H9 (cell line): ENCODE data around the gene DNAAF6. TPM values are rescaled to one million over a fixed set of nuclear protein-coding genes. Genes with fewer than 3 reads are reported as not detected.
"Not testable (repeated sequence)": the region's sequence is repeated elsewhere in the genome, so short reads cannot be mapped to it uniquely, and the experiment has no call there.

Experiments used
- DNase-seq: peaks from one replicate; pipeline ENCODE4 v3.0.0-alpha.2; 2017
- H2AFZ ChIP-seq: one replicate; pipeline ENCODE4 v1.6.1; 2013; ENCODE audit warnings: mild to moderate bottlenecking, low read length, control low read depth, moderate library complexity
- H2AK5ac ChIP-seq: 2 replicates; pipeline ENCODE4 v1.6.1; 2013; ENCODE audit warnings: low read length, control low read depth, mixed read lengths; ENCODE audit not compliant: insufficient read length
- H2BK120ac ChIP-seq: one replicate; pipeline ENCODE4 v1.6.1; 2013; ENCODE audit warnings: low read depth, mild to moderate bottlenecking, low read length, control low read depth, inconsistent platforms; ENCODE audit not compliant: poor library complexity, severe bottlenecking
- H2BK12ac ChIP-seq: 2 replicates; pipeline ENCODE4 v1.6.1; 2013; ENCODE audit warnings: low read length, control low read depth, mixed read lengths, low read depth; ENCODE audit not compliant: insufficient read length
- H2BK15ac ChIP-seq: 2 replicates; pipeline ENCODE4 v1.6.1; 2013; ENCODE audit warnings: low read depth, low read length, control low read depth
- H2BK20ac ChIP-seq: one replicate; pipeline ENCODE4 v1.6.1; 2013; ENCODE audit warnings: low read depth, mild to moderate bottlenecking, low read length, control low read depth, inconsistent platforms; ENCODE audit not compliant: poor library complexity, severe bottlenecking
- H2BK5ac ChIP-seq: 2 replicates; pipeline ENCODE4 v1.6.1; 2013; ENCODE audit warnings: low read length, control low read depth, mixed read lengths; ENCODE audit not compliant: insufficient read length
- H3K14ac ChIP-seq: 2 replicates; pipeline ENCODE4 v1.6.1; 2013; ENCODE audit warnings: low read length, control low read depth; ENCODE audit not compliant: insufficient read depth
- H3K18ac ChIP-seq: 2 replicates; pipeline ENCODE4 v1.6.1; 2013; ENCODE audit warnings: low read depth, mild to moderate bottlenecking, mixed read lengths, low read length, control low read depth; ENCODE audit not compliant: insufficient read length
- H3K23ac ChIP-seq: 2 replicates; pipeline ENCODE4 v1.6.1; 2013; ENCODE audit warnings: low read length, control low read depth, mixed read lengths, low read depth; ENCODE audit not compliant: insufficient read length
- H3K23me2 ChIP-seq: 2 replicates; pipeline ENCODE4 v1.6.1; 2013; ENCODE audit warnings: low read depth, mild to moderate bottlenecking, mixed read lengths, low read length, control low read depth; ENCODE audit not compliant: insufficient read length, poor library complexity, severe bottlenecking
- H3K27ac ChIP-seq: 2 replicates; pipeline ENCODE4 v1.5.1; 2013; ENCODE audit warnings: low read length, control low read depth, mixed read lengths, low read depth; ENCODE audit not compliant: insufficient read length
- H3K27me3 ChIP-seq: 2 replicates; pipeline ENCODE4 v1.6.1; 2013; ENCODE audit warnings: low read length, control low read depth, inconsistent platforms; ENCODE audit not compliant: insufficient read depth
- H3K4ac ChIP-seq: 2 replicates; pipeline ENCODE4 v1.6.1; 2013; ENCODE audit warnings: low read depth, mild to moderate bottlenecking, control low read depth, inconsistent platforms, low read length, moderate library complexity
- H3K4me1 ChIP-seq: 2 replicates; pipeline ENCODE4 v1.6.1; 2013; ENCODE audit warnings: low read length, control low read depth, inconsistent platforms; ENCODE audit not compliant: insufficient read depth
- H3K4me2 ChIP-seq: 2 replicates; pipeline ENCODE4 v1.6.1; 2013; ENCODE audit warnings: low read length, control low read depth, mixed read lengths; ENCODE audit not compliant: insufficient read length, insufficient read depth
- H3K56ac ChIP-seq: 2 replicates; pipeline ENCODE4 v1.6.1; 2013; ENCODE audit warnings: low read depth, mild to moderate bottlenecking, mixed read lengths, low read length, control low read depth; ENCODE audit not compliant: insufficient read length
- H3K79me1 ChIP-seq: 2 replicates; pipeline ENCODE4 v1.6.1; 2013; ENCODE audit warnings: low read depth, mild to moderate bottlenecking, moderate library complexity, low read length, control low read depth, inconsistent platforms; ENCODE audit not compliant: insufficient read depth, poor library complexity, severe bottlenecking
- H3K79me2 ChIP-seq: 2 replicates; pipeline ENCODE4 v1.6.1; 2013; ENCODE audit warnings: low read length, control low read depth, inconsistent platforms; ENCODE audit not compliant: insufficient read depth
- H3K9ac ChIP-seq: 2 replicates; pipeline ENCODE4 v1.6.1; 2013; ENCODE audit warnings: low read length, control low read depth, mixed read lengths; ENCODE audit not compliant: insufficient read length; ENCODE audit errors: extremely low read depth
- H3K9me3 ChIP-seq: one replicate; pipeline ENCODE4 v1.6.1; 2013; ENCODE audit warnings: low read depth, low read length, inconsistent platforms; ENCODE audit not compliant: control insufficient read depth
- H3T11ph ChIP-seq: one replicate; pipeline ENCODE4 v1.6.1; 2013; ENCODE audit warnings: mild to moderate bottlenecking, low read length, control low read depth, inconsistent platforms
- H4K20me1 ChIP-seq: one replicate; pipeline ENCODE4 v1.6.1; 2013; ENCODE audit not compliant: control insufficient read depth, insufficient read length, insufficient read depth
- H4K5ac ChIP-seq: 2 replicates; pipeline ENCODE4 v1.6.1; 2013; ENCODE audit warnings: low read depth, mild to moderate bottlenecking, mixed read lengths, low read length, control low read depth; ENCODE audit not compliant: insufficient read length
- H4K8ac ChIP-seq: replicated peaks from 2 replicates; pipeline ENCODE4 v1.6.1; 2013; ENCODE audit warnings: low read length, control low read depth, mixed read lengths, low read depth; ENCODE audit not compliant: insufficient read length
- H4K91ac ChIP-seq: 2 replicates; pipeline ENCODE4 v1.6.1; 2013; ENCODE audit warnings: low read depth, mild to moderate bottlenecking, moderate library complexity, mixed read lengths, low read length, control low read depth; ENCODE audit not compliant: insufficient read length
- H3K27ac Mint-ChIP-seq, 3 experiments: 2 replicates in 2 of 3; 3 replicates in 1 of 3; pipeline ENCODE4 v1.8.0; 2020 to 2021; ENCODE audit warnings: mixed read lengths in 3 of 3, mild to moderate bottlenecking in 1 of 3, moderate library complexity in 1 of 3
- H3K27me3 Mint-ChIP-seq: 2 replicates; pipeline ENCODE4 v1.8.0; 2021; ENCODE audit warnings: low read depth, mild to moderate bottlenecking, moderate library complexity, mixed read lengths
- H3K36me3 Mint-ChIP-seq, 3 experiments: 2 replicates in 2 of 3; 3 replicates in 1 of 3; pipeline ENCODE4 v1.8.0; 2020 to 2021; ENCODE audit warnings: low read depth in 3 of 3, mixed read lengths in 3 of 3; ENCODE audit not compliant: insufficient read depth in 1 of 3
- H3K4me1 Mint-ChIP-seq, 2 experiments: 2 replicates each; pipeline ENCODE4 v1.8.0; 2020; ENCODE audit warnings: mixed read lengths in 2 of 2
- H3K4me3 Mint-ChIP-seq, 2 experiments: 2 replicates in 1 of 2; 3 replicates in 1 of 2; pipeline ENCODE4 v1.8.0; 2020 to 2021; ENCODE audit warnings: mild to moderate bottlenecking in 2 of 2, mixed read lengths in 2 of 2, moderate library complexity in 1 of 2
- H3K9me3 Mint-ChIP-seq, 2 experiments: 2 replicates in 1 of 2; 3 replicates in 1 of 2; pipeline ENCODE4 v1.8.0; 2020; ENCODE audit warnings: mild to moderate bottlenecking in 2 of 2, mixed read lengths in 2 of 2, moderate library complexity in 1 of 2
- CTCF ChIP-seq: fragments of 200-600 bp; sonication (generic); conservative IDR thresholded peaks from 3 replicates; pipeline ENCODE4 v1.8.0; 2021; ENCODE audit warnings: antibody characterized with exemption, mild to moderate bottlenecking
- WGBS: extraction: QIAGEN DNeasy Blood & Tissue Kit; methylation state at CpG from one replicate; pipeline ENCODE4 v1.1.7; 2013; ENCODE audit warnings: missing lambda C conversion rate, low lambda C conversion rate, mixed read lengths; ENCODE audit not compliant: insufficient read length; ENCODE audit errors: extremely low coverage; 5-methylcytosine and 5-hydroxymethylcytosine counted together
- long read RNA-seq: library from polyadenylated mRNA; unstranded; transcript quantifications from one replicate; pipeline ENCODE4 v2.0.0, GENCODE V29; 2020
- total RNA-seq: library from RNA; stranded (reverse); gene quantifications from 2 replicates; pipeline ENCODE4 v1.2.1, GENCODE V29; 2021

The DNAAF6 gene
- total RNA-seq, result not detected in 2 replicates
- long read RNA-seq, result 0 reads

- H3K4me2 ChIP-seq, result peak within 1 kb of the TSS; percentile 68
- no peaks in the 10 kb centered on the region for H3K23me2 ChIP-seq
- WGBS, result no CpG with 5 or more reads among the region's 66 CpGs
- no peak within 1 kb of the TSS for H2AFZ ChIP-seq
- H3K23ac ChIP-seq, result no peak within 1 kb of the TSS
- H3K56ac ChIP-seq, result no peak within 1 kb of the TSS
- Mint-ChIP-seq H3K9me3 (peaks cover 0 to 18% of the 10 kb centered on the region in 2 experiments; a peak in 3 of 5 replicates), H3K36me3 (no peaks in the 10 kb centered on the region; a peak in 1 of 7 replicates), H3K27me3 (no peaks in the 10 kb centered on the region), H3K27ac (peak within 1 kb of the TSS; percentile 75 to 96 (median 90)), H3K4me1 (peaks cover 6 to 16% of the 10 kb centered on the region in 2 experiments), H3K4me3 (peak within 1 kb of the TSS; percentile 82 to 88)
- no peaks in the 10 kb centered on the region for H4K20me1 ChIP-seq
- no peaks in the 10 kb centered on the region for H3K9me3 ChIP-seq
- H3K79me2 ChIP-seq, result no peaks in the 10 kb centered on the region
- no peak within 1 kb of the TSS for H2AK5ac ChIP-seq
- H3K14ac ChIP-seq, result peak within 1 kb of the TSS; percentile 89
- H3K4ac ChIP-seq, result no peak within 1 kb of the TSS
- H3T11ph ChIP-seq, result no peak within 1 kb of the TSS
- no peak within 1 kb of the TSS for H3K27ac ChIP-seq
- no peak within 1 kb of the TSS for H4K91ac ChIP-seq
- DNase-seq, result peak; percentile 91
- H3K9ac ChIP-seq, result peak within 1 kb of the TSS; percentile 70
- H3K4me1 ChIP-seq, result peaks cover 2% of the 10 kb centered on the region; the same call in 1 of the 2 replicates
- peak within 1 kb of the TSS; percentile 82 for H3K18ac ChIP-seq
- H4K5ac ChIP-seq, result no peak within 1 kb of the TSS
- H3K27me3 ChIP-seq, result no peaks in the 10 kb centered on the region; the same call in 1 of the 2 replicates
- H4K8ac ChIP-seq, result no peak within 1 kb of the TSS
- no peak within 1 kb of the TSS for H2BK12ac ChIP-seq
- TF ChIP-seq CTCF, result no peak
- H2BK120ac ChIP-seq, result peak within 1 kb of the TSS; percentile 57
- no peak within 1 kb of the TSS for H2BK5ac ChIP-seq
- no peak within 1 kb of the TSS for H2BK20ac ChIP-seq
- no peak within 1 kb of the TSS for H2BK15ac ChIP-seq
- H3K79me1 ChIP-seq, result no peaks in the 10 kb centered on the region
These were observed at the start of gene DNAAF6, which contains the start of gene NUP62CL for GRCh38 chrX:107205770-107206696. TSS of gene DNAAF6 (plus strand) at chrX:107206611. CDS start at chrX:107212876, 6,265 bp downstream. TSS of gene NUP62CL (minus strand) at chrX:107206433. CDS start at chrX:107175146, 31,287 bp downstream.

- H3K27me3 ChIP-seq, H3K9ac ChIP-seq, H3K4me1 ChIP-seq, H4K20me1 ChIP-seq, H2AFZ ChIP-seq, H2BK15ac ChIP-seq, H3K23ac ChIP-seq, H2BK5ac ChIP-seq, H4K91ac ChIP-seq, DNase-seq, H3K4ac ChIP-seq, H3K56ac ChIP-seq, H3K4me3 Mint-ChIP-seq, H3K23me2 ChIP-seq, H3K4me2 ChIP-seq, H2BK120ac ChIP-seq, H3K14ac ChIP-seq, H3K79me1 ChIP-seq, H3K27ac Mint-ChIP-seq, H3K9me3 ChIP-seq, H4K8ac ChIP-seq, H3K27me3 Mint-ChIP-seq, H3T11ph ChIP-seq, H3K18ac ChIP-seq, H4K5ac ChIP-seq, H3K79me2 ChIP-seq, H3K27ac ChIP-seq, H2BK12ac ChIP-seq, H2BK20ac ChIP-seq, H2AK5ac ChIP-seq: not testable (repeated sequence)
- H3K9me3 Mint-ChIP-seq, result peaks cover 7 to 26% of the 10 kb centered on the region in 2 experiments; a peak in 4 of 5 replicates
- WGBS, result no CpG with 5 or more reads among the region's 4 CpGs
- peaks cover 2 to 15% (median 14%) of the 10 kb centered on the region in 3 experiments; a peak in 6 of 7 replicates for H3K36me3 Mint-ChIP-seq
- H3K4me1 Mint-ChIP-seq, result peaks cover 5 to 12% of the 10 kb centered on the region in 2 experiments; a peak in 3 of 4 replicates
These were observed 48.8 kb upstream of the DNAAF6 start for GRCh38 chrX:107157618-107158017.
